Right lobe of liver (tissue), 6 donors: Measurements from ENCODE around the gene TMEM176A. TPM values are rescaled to one million over a fixed set of nuclear protein-coding genes. Genes with fewer than 3 reads are reported as not detected.

Experiments
- ATAC-seq, 4 donors: fragments of 200-7000 bp; cut with Tn5 transposase; one replicate each; pipeline ENCODE4 v1.9.1; 2020; ENCODE audit warnings: mild to moderate bottlenecking in 4 of 4, moderate library complexity in 4 of 4
- DNase-seq, 3 donors: peaks; one replicate each; pipeline ENCODE4 v3.0.0-alpha.2; 2020
- H3K27ac ChIP-seq, 3 donors: fragments of 200-600 bp; one replicate each; pipeline ENCODE4 v1.8.0; 2022
- H3K27me3 ChIP-seq, 2 donors: fragments of 200-600 bp; one replicate each; pipeline ENCODE4 v1.8.0; 2022
- H3K36me3 ChIP-seq, 4 donors: fragments of 200-600 bp; sonication (generic) in 1 of 4; one replicate each; pipeline versions ENCODE4 v1.5.1 to v1.8.0; 2017 to 2022; ENCODE audit warnings: control low read depth in 1 of 4
- H3K4me1 ChIP-seq, 4 donors: fragments of 200-600 bp; sonication (generic) in 1 of 4; one replicate each; pipeline versions ENCODE4 v1.5.1 to v1.8.0; 2017 to 2022; ENCODE audit warnings: control low read depth in 1 of 4
- H3K4me3 ChIP-seq, 3 donors: fragments of 200-600 bp; one replicate each; pipeline ENCODE4 v1.8.0; 2022
- H3K9me3 ChIP-seq, 4 donors: fragments of 200-600 bp; sonication (generic) in 1 of 4; one replicate each; pipeline versions ENCODE4 v1.5.1 to v1.8.0; 2017 to 2022; ENCODE audit warnings: control low read depth in 1 of 4
- CTCF ChIP-seq, 4 donors: fragments of 200-600 bp in 3 of 4; fragments of 450-650 bp in 1 of 4; IDR thresholded peaks; one replicate each; pipeline versions ENCODE4 v1.5.1 to v1.8.0; 2016 to 2022; ENCODE audit warnings: antibody characterized with exemption in 4 of 4, mild to moderate bottlenecking in 2 of 4
- POLR2A ChIP-seq: fragments of 450-650 bp; IDR thresholded peaks from one replicate; pipeline ENCODE4 v1.6.1; 2017; ENCODE audit warnings: antibody characterized with exemption, mild to moderate bottlenecking
- WGBS: methylation state at CpG from one replicate; pipeline ENCODE4 v1.1.6; 2018; ENCODE audit warnings: low coverage, low lambda C conversion rate; ENCODE audit not compliant: insufficient coverage; ENCODE audit errors: missing lambda C conversion rate; 5-methylcytosine and 5-hydroxymethylcytosine counted together
- intact Hi-C, 2 donors: fragments of 100-400 bp; cut with DNase I; formaldehyde crosslinking; loops; one replicate each; pipeline versions ENCODE4 v1.11.2 to v1.14.1; 2022
- total RNA-seq, 6 experiments: library from RNA; depleted of rRNA in 2 of 6; stranded (reverse); fragments of >200 nt in 2 of 6; fragmentation: NEBNext Ultra II Directional in 3 of 6; extraction: Animal tissue kit (Norgen Biotek cat#: 25700) in 3 of 6; gene quantifications; one replicate each; pipeline versions ENCODE4 v1.1.0 to v1.2.4, GENCODE V29; 2016 to 2023
- donor health status: DM: no; HTN: yes; CAD: no.
- donor health status: DM: no; HTN: no; CAD: no.
- donor health status: DM: no; HTN: no; CAD: no.
- donor health status: DM: no; HTN: yes; CAD: no.
- donor health status: DM: no; HTN: yes; CAD: no.

The TMEM176A gene
- total RNA-seq, 6 experiments from 2014 or later, result 441 to 1,033 (median 702) TPM

- H3K27ac ChIP-seq, result no peak within 1 kb of the TSS
- no peaks in the 10 kb centered on the region for H3K4me1 ChIP-seq
- H3K27me3 ChIP-seq, result no peaks in the 10 kb centered on the region
- WGBS, result 73% methylated on average over 7 of the region's 8 CpGs
- TF ChIP-seq POLR2A (no peak), CTCF (IDR thresholded peaks at IDR 0.05) (no peak)
- intact Hi-C loops, result no loop called here
- no peaks in the 10 kb centered on the region for H3K36me3 ChIP-seq
- no peak for ATAC-seq
- no peak within 1 kb of the TSS for H3K4me3 ChIP-seq
- H3K9me3 ChIP-seq, result no peaks in the 10 kb centered on the region
- DNase-seq, result no peak
Measured at GRCh38 chr7:150852371-150852905, 51.9 kb downstream of the TMEM176A start, which contains the start of gene AOC1. Gene AOC1 (plus strand): TSS chr7:150852517. CDS start chr7:150856471, 3,954 bp downstream.

- 76% methylated on average over 11 of the region's 19 CpGs for WGBS
- no peak for ATAC-seq
- H3K4me3 ChIP-seq, result no peak overlapping the region
- no peaks in the 10 kb centered on the region for H3K4me1 ChIP-seq
- no peak overlapping the region for H3K27ac ChIP-seq
- TF ChIP-seq CTCF (IDR thresholded peaks at IDR 0.05) (no peak), POLR2A (no peak)
- DNase-seq, result no peak
- H3K9me3 ChIP-seq, result no peaks in the 10 kb centered on the region
- no peaks in the 10 kb centered on the region for H3K27me3 ChIP-seq
- no peaks in the 10 kb centered on the region for H3K36me3 ChIP-seq
- intact Hi-C loops, result no loop called here
Measured at GRCh38 chr7:150854066-150855000, 53.8 kb downstream of the TMEM176A start.

Other genes with a start within 250 kb of the TMEM176A start
- gene GIMAP4, start 233.4 kb upstream of the TMEM176A start, total RNA-seq, result 10 to 100 TPM in 5 of 6 experiments, 1 to 10 TPM in 1; 7.2 to 19.4 (median 12.3) TPM
- 10 to 100 TPM in 1 of 6 experiments, 1 to 10 TPM in 5; 4.7 to 10.2 (median 8.4) TPM for gene GIMAP6, start 168.4 kb upstream of the TMEM176A start, total RNA-seq
- 1 to 10 TPM; 4.8 to 7.4 (median 5.7) TPM for gene GIMAP2, start 115.1 kb upstream of the TMEM176A start, total RNA-seq
- 1 to 10 TPM in 5 of 6 experiments, under 1 TPM in 1; 0.73 to 2.4 (median 1.8) TPM for gene GIMAP1, start 84.2 kb upstream of the TMEM176A start, total RNA-seq
- gene GIMAP5, start 63.4 kb upstream of the TMEM176A start, total RNA-seq, result 1 to 10 TPM; 2.9 to 9.8 (median 8.0) TPM
- 1,000 to 10,000 TPM in 1 of 6 experiments, 100 to 1,000 TPM in 5; 711 to 1,315 (median 795) TPM for gene TMEM176B, start 405 bp upstream of the TMEM176A start, total RNA-seq
- 10 to 100 TPM in 1 of 6 experiments, 1 to 10 TPM in 2, not detected in 3; 2.2 to 17.5 (median 9.4) TPM for gene AOC1, start 51.7 kb downstream of the TMEM176A start, total RNA-seq
- gene KCNH2, start 177.6 kb downstream of the TMEM176A start, total RNA-seq, result under 1 TPM in 5 of 6 experiments, not detected in 1; 0.11 to 0.69 (median 0.18) TPM
- gene NOS3, start 190.2 kb downstream of the TMEM176A start, total RNA-seq, result 1 to 10 TPM; 2.4 to 9.2 (median 5.0) TPM
- under 1 TPM in 1 of 6 experiments, not detected in 5; 0.40 TPM for gene ATG9B, start 223.7 kb downstream of the TMEM176A start, total RNA-seq
- gene ABCB8, start 227.7 kb downstream of the TMEM176A start, total RNA-seq, result 10 to 100 TPM; 22.3 to 33.8 (median 26.8) TPM
- gene ASIC3, start 247.8 kb downstream of the TMEM176A start, total RNA-seq, result 1 to 10 TPM in 5 of 6 experiments, under 1 TPM in 1; 0.53 to 1.2 (median 1.2) TPM